ENCODE data around the gene PIEZO1. TPM values are rescaled to one million over a fixed set of nuclear protein-coding genes. Genes with fewer than 3 reads are reported as not detected.

PIEZO1 gene
- total RNA-seq, 1 donor: 197 TPM

GRCh38 chr16:88700636-88701482 lies 84.2 kb downstream of the PIEZO1 start:
- TF ChIP-seq CTCF (IDR thresholded peaks at IDR 0.05; ENCODE audit: insufficient read depth, low read depth, low read length): no peak
- DNase-seq (ENCODE audit: low read depth): peak; percentile 94
- no peak overlapping the region for H3K4me3 ChIP-seq (ENCODE audit: low read depth, low read length)

GRCh38 chr16:88700322-88700635 lies 84.7 kb downstream of the PIEZO1 start:
- no peak for TF ChIP-seq CTCF (IDR thresholded peaks at IDR 0.05; ENCODE audit: insufficient read depth, low read depth, low read length)
- no peak for DNase-seq (ENCODE audit: low read depth)
- H3K4me3 ChIP-seq (ENCODE audit: low read depth, low read length): no peak overlapping the region

GRCh38 chr16:88699180-88699579 lies 85.8 kb downstream of the PIEZO1 start:
- H3K4me3 ChIP-seq (ENCODE audit: low read depth, low read length): no peak overlapping the region
- no peak for DNase-seq (ENCODE audit: low read depth)
- TF ChIP-seq CTCF (IDR thresholded peaks at IDR 0.05; ENCODE audit: insufficient read depth, low read depth, low read length): no peak

GRCh38 chr16:88698646-88699045 lies 86.4 kb downstream of the PIEZO1 start:
- no peak for DNase-seq (ENCODE audit: low read depth)
- H3K4me3 ChIP-seq (ENCODE audit: low read depth, low read length): no peak overlapping the region
- no peak for TF ChIP-seq CTCF (IDR thresholded peaks at IDR 0.05; ENCODE audit: insufficient read depth, low read depth, low read length)

GRCh38 chr16:88697831-88698615 lies 87.0 kb downstream of the PIEZO1 start:
- peak; percentile 32 for TF ChIP-seq CTCF (IDR thresholded peaks at IDR 0.05; ENCODE audit: insufficient read depth, low read depth, low read length)
- H3K4me3 ChIP-seq (ENCODE audit: low read depth, low read length): no peak overlapping the region
- no peak for DNase-seq (ENCODE audit: low read depth)

- H3K4me3 ChIP-seq (ENCODE audit: low read depth, low read length): no peak overlapping the region
- TF ChIP-seq CTCF (IDR thresholded peaks at IDR 0.05; ENCODE audit: insufficient read depth, low read depth, low read length): no peak
Observed at GRCh38 chr16:88697116-88697830, 87.7 kb downstream of the PIEZO1 start.

More at GRCh38 chr16:88697116-88697830, 87.7 kb downstream of the PIEZO1 start:
- no peak for DNase-seq (ENCODE audit: low read depth)

All from fibroblast of villous mesenchyme (primary cell).